Measurements from ENCODE around the gene SLC25A1.

The SLC25A1 gene

DNA sequence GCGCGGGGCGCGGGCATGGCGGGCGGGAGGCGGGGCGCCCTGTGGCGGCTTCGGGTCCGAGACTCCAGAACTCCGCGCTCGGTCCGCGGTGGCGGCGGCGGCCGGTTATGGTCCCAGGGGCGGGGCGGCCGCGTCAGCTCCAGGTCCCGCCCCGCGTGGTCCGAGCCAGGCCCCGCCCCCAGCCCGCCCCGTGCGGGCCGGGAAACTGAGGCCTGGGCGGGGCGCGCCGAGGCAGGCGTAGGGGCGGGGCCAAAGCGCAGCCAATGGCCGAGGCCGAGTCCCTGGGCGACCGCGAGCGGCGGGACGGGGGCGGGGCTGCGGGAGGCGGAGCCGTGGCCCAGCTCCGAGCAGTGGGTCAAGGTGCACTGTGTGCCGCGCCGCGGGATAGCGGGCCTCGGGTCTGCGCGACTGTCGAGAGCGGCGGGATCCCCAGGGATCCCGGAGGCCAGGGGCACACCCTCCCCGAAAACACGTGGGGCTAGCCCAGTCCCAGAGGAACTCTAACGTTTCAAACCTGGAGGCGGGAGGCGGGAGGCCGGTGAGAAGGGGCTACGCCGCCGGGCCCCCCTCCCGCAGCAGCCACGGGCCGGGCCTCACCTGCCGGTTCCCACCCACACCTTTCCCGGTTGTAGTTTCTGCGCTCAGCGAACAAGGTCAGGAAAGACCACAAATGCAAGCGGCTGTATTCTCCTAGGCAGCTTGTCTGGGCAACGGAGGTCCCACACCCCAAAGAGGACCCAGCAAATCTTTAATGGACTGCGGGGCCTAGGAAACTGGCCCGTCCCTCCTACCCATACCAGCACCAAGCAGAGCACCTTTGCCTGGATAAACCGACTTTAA, at the start of gene SLC25A1:
Gene SLC25A1, minus strand, starts transcription at position 80 of the 840 bp plus-strand sequence. Its CDS starts 63 bp downstream, at position 17.
- peak in 50 of 51 donors; percentile 40 to 97 (median 84) for DNase-seq

DNA sequence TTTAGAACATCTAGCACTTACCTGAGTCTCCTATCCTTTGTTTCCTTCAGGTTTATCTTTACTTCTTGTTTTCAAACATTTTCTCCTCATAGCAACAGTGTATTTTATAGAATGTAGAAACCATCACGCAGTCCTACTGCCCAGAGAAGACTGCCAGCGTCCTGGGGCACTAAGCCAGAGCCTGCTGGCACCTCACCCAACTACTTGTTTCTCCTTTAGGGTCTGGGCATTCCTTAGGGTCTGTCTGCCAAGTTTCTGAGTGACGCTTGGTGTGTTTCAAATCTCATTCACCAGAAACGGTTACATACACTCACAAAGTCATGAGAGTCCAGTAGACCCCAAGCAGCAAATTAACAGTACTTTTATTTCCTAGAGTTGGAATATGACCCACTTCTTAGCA, 49.6 kb upstream of the SLC25A1 start:
- DNase-seq: peak in 15 of 51 donors; percentile 2 to 41 (median 13)

DNA sequence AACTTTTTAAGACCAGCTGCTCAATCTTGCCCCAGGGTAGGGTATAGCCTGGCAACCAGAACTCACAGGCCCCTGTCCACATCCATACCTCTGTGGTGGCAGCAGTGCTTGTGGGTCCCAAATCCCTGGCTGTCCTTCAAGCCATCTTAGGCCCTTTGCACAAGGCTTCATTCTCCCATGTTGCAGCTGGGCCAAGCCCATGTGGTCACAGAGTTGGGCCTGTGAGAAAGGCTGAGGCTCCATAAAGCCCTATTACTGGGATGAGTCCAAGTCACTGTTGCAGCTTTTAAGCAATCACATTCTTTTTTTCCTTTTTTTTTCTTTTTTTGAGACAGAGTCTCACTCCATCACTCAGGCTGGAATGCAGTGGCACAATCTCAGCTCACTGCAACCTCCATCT, 47.9 kb upstream of the SLC25A1 start:
- no peak for DNase-seq

DNA sequence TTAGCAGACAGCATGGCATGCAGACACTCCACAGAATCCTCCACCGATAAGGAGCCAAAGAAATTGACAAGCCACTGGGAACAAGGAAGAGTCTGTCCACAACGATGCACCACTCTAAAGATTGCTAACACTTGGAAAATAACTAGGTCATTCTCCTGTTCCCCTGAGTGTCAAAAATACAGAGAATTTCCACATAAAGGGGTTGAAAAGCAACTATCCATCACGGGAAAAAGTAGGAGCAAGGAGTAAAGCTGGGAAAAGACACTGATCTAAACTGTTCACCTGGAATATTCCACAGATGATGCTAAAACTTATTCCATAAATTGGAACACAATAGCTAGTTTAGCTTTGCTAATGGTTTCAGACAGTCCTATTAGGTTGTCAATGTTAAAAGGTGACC, 47.0 kb upstream of the SLC25A1 start:
- DNase-seq: no peak

DNA sequence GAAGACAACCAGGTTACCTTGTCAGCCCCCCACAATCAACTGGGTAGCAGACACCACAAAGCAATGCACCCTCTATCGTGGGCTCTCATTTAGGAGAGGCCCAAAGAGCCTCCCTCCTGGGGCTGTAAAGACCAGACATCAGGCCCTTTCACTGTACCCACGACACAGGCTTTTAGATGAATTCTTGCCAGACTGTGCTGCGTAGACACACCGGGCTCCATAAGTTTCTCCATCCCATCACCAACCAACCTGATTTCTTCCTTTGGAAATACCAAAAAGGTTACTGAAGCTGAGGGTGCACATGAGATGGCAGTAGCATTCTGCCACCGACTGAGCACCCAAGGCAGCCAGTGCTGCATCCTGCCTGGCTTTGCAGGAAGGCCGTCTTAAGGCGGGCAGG, 46.4 kb upstream of the SLC25A1 start:
- DNase-seq: no peak

DNA sequence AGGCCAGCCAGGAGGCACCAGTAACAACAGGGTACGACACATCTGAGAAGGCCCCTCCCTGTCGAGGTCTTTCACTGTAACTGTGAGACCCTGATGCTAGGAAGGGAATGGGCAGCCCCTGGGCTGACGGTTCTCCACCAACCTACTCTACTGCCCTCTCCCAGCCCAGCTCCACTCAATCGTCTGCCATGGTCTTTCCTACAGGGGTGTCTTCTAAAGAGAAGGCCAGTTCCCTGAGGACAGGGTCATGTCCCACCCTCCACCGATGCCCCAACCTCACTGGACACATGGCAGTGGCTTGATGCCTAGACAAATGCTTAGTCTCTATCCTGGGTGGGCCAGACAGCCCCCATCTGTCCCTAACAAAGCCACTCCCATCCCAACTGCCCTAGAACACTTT, 46.0 kb upstream of the SLC25A1 start:
- DNase-seq: no peak

DNA sequence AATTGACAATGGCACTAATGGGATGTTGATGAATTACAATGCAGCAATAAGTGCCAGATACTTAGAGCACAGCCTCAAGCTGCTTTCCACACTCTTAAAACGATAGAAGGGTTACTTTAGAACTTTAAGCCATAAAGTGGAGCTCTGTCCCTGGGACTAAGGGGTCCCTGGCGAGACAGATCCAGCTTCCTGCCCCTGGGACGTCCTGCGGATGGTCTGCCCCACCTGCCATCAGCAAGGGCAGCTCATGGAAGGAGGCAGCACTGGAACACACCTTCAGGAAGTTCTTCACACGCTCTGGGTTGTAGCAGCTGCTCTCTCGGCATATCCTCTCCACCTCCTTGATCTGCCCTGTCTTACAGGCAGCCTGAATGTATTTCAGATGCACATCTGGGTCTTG, 45.1 kb upstream of the SLC25A1 start:
- no peak for DNase-seq

DNA sequence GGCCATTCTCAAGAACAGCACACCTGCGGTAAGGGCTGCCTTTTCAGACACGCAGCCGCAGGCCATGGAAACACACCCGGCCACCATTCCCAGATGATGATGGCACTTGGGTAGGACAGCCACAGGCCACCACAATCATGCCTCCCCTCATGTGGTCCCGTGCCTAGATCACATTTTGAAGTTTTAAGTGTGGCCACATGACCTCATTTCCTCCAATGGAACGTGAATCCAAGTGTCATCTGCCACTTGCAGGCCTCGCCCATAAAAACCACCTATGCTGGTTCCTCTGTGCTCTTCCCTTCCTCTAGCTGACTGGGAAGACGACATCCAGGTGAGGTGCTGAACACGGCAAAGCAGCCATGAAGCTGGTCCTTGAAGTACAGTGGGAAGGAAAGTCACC, 44.6 kb upstream of the SLC25A1 start:
- no peak for DNase-seq

DNA sequence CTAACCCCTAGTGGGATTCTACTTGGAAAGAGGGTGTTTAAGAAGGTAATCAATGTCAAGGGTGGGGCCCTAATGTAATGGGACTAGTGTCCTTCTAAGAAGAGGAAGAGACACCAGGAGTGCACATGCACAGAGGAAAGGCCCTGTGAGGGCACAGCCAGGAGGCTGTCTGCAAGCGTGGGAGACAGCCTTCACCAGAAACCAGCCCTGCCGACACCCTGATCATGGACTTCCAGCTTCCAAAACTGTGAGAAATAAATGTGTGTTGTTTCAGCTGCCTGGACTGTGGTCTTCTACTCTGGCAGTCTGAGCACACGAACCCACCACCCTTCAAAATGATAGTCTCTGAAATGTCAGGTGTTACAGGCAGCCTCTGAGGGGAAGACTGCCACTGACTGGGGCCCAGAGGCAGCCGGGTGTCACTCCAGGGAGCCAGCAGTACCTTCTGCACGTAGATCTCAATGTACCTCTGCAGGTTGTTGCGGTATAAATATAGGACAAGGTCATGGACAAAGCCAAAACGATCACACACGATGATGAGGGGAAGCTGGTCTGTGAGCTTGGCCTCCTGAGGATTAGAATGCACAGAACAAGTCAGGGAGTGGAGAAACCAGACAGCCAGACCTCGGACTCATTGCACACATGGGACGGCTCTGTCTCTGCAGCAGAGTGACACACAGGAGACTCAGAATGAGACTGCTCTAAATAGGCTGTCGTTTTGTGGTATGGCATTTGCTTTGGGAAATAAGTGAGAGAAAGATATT, 43.9 kb upstream of the SLC25A1 start:
- DNase-seq: no peak

DNA sequence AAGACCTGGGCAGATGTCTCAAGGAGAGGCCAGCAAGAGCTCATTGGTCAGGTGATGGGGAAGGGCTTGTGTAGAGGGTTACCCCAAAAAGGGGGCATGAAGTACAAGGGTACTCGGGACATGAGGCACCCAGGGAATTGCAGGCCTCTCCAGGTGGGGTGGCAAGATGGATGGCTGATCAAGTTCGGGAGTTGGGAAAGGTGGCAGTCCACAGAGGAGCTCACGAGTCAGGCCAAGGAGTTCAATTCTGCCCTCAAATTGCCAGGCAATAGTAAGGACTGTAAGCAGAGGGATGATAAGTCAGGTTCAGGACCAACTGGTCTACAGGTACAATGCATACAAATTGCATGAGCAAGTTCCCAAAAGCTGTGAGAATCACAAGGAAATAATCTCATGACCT, 42.3 kb upstream of the SLC25A1 start:
- DNase-seq: no peak

DNA sequence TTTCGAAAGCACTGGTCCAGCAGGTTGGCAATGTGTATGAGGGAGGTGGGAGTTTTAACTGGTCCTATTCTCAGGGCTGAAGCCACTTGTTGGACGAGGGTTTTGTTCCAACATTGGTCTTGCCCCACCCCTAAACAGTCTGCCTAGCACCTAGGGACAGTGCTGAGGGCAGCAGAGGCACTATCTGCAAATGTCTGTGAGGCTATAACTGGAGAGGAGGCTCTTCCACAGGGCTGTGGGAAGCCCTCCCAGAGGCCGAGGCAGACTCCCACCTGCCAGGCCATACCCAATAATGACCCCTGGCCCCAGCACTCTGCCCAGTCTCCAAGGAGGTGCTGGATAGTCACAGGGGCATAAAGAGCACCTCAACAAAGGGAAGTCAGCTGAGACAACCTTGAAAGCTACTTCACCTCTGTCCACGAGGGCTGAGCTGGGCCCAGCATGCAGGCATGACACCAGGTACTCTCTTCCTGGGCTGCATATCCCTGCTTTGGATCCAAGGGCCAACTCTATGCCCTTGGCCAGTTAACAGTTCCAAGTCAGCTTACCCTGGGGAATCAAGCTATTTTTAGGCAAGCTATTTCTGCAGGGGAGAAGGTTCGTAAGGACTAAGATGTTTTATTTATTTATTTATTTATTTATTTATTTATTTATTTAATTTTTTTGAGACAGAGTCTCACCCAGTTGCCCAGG, 40.2 kb upstream of the SLC25A1 start:
- no peak for DNase-seq

DNA sequence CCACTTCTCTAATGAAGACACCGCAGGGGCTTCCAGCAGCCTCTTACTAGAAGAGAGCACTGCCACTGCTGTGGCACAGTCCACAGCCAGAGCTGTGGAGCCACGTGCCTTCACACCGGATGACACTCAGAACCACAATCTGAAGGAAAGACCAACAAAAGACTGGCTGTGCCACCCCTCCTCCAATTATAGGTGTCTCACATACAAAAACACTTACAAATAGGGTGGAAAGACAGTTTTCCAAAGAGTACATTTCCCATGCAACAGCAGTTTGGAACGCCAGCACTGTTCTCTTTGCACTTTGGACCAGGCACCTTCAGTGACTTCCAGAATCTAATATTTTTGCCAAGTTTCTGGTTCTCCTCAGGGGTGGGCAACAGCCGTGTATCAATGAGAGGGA, 38.0 kb upstream of the SLC25A1 start:
- DNase-seq: no peak

DNA sequence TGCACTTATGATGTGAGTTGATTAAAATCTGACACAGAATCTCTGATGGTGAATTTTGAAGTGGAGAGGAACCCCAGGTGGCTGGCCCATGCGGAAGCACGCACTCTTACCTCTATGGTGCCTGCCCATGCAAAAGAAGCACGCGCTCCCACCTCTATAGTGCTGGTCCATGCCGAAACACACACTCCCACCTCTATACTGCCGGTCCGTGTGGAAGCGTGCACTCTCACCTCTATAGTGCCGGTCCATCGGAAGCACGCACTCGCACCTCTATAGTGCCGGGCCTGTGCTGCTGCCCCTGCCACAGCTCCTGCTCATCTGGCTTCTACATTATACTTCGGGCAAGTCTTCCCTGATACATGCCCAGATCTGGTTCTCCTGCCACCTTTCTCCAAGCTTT, 36.8 kb upstream of the SLC25A1 start:
- no peak for DNase-seq

DNA sequence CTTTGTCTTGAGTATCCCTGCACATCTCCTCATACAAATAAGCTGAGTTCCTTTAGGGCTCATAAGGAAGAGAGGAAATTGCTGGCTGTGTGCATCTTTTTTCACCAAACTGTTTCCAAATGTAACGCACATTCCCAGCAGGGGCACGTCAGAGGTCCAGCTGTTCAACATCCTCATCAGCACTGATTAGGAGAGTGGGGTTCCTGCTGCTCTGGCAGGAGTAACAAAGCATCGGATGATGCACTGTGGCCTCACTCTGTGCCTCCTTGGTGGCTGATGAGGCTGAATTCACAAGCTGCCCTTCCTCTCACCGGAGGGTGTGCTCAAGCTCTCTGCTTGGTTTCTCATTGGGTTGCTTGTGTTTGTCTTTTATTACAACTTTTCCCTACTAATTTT, 35.5 kb upstream of the SLC25A1 start:
- no peak for DNase-seq

DNA sequence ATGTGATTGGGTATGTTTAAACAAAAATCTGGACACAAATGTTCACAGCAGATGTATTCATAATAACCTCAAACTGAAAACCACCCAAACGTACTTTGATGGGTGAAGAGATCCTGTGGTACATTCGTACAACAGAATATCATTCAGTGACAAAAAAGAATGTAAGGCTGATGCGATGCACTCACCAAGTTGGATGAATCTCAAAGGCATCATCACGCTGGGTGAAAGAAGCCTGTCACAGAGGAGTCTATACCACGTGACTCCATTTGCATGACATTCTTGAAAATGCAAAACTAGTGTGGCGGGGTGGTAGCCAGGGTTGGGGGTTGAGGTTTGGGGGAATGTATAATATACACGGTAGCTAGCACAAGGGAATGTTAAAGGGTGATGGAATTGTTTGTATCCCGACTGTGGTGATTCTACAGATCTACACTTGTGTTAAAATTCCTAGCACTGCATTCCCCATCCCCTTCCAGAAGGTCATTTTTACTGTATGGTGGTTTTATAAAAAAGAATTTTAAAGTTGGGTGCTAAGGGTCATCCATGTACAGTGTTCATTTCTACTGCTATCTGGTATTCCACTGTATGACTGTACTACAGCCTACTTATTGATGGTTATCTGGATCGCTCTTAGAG, 35.0 kb upstream of the SLC25A1 start:
- peak in 13 of 51 donors; percentile 5 to 56 (median 18) for DNase-seq

DNA sequence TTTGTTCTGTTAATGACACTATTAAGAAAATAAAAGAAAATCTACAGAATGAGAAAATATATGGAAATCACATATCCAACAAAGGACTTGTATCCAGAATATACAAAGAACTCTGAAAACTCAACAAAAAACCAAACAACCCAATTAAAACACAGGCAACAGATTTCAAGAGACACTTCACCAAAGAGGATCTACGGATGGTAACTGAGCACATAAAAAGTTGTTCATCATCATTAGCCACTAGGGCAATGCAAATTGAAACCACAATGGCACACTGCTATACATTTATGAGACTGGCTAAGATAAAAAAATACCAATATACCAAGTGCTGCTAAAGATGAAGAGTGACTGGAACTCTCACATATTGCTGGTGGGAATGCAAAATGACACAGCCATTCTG, 34.5 kb upstream of the SLC25A1 start:
- no peak for DNase-seq

DNA sequence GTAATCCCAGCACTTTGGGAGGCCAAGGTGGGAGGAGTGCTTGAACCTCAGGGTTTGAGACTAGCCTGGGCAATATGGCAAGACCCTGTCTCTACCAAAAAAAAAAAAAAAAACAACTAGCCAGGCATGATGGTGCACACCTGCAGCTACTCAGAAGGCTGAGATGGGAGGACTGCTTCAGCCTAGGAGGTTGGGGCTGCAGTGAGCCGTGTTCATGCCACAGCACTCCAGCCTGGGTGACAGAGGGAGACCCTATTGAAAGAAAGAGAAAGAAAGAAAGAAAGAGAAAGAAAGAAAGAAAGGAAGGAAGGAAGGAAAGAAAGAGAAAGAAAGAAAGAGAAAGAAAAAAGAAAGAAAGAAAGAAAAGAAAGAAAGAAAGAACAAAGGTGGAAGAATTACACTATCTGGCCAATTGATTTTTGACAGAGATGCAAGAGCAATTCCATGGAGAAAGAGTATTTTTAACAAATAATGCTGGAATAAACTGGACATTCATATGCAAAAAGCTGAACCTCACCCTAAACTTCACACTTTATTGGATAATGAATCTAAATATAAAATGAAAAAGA, 33.9 kb upstream of the SLC25A1 start:
- no peak for DNase-seq

DNA sequence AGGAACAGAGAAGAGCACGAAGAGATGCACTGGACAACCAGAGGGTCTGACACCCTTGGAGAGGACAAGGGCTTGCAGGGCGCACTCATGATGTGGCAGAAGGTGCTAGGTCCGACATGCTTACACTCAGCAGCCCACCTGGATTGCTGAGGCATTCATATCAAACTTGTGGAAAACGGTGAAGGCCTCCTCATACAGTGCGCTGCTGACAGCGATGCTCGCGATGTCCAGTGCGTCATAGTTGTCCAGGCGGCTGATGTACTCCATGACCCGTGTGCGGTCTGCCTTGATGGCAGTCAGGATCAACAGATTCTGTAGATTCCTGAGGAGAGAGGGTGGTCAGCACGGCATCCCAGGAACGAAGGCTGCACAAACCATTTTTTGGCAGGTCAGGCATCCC, 31.7 kb upstream of the SLC25A1 start:
- no peak for DNase-seq

DNA sequence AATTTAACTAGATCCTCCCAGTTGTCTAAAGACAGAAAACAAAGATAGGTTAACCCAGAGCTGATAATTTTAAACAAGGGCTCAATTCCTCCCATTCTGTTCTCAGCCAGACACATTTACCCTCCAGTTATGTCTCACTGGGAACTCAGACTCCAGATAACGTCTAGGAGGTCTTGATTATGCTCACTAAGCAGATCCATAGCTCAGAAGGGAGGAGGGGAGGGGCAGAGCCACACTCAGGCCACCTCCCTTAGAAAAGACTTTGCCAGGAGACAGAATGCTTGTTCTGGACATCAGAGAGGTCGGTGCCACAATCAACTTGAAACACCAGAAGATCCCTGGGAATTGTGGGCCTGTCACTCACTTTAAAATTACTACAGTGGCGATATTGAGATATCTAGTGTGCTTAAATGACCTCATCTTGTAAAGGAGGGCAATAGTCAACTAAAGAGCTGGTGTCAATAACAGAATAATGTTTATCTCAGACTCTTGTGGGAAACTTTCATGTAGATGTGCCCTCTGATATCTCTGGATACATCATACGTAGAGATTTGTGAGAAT, 29.8 kb upstream of the SLC25A1 start:
- no peak for DNase-seq

DNA sequence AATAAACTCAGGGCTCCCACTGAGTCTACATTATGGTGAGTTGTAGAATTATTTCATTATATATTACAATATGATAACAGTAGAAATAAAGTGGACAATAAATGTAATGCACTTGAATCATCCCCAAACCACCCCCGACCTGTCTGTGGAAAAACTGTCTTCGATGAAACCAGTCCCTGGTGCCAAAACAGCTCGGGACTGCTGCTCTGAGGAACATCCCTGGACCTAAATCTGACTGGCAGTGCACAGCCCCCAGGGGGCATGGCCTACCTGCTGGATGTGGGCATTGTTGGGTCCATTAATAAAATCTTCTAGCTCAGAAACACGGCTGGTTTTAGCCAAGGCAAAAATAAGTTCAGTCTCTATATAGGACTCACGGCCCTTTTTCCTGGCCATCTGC, 29.3 kb upstream of the SLC25A1 start:
- DNase-seq: no peak

DNA sequence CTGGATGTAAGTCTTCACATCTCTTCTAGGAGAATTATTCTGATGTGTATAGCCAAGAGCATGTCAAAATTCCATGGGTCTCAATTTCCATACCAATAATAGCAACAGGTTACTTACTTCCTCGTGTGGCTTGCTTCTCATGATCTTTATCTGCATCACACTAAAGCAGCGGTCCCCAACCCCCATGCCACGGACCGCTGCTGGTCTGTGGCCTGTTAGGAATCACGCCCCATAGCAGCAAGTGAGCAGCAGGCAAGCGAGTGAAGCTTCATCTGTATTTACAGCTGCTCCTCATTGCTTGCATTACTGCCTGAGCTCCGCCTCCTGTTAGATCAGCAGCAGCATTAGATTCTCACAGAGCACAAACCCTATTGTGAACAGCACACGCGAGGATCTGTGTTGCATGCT, 28.9 kb upstream of the SLC25A1 start:
- DNase-seq: peak in 5 of 51 donors; percentile 4 to 27 (median 12)
